ENCODE data around the gene MESP2. TPM values are rescaled to one million over a fixed set of nuclear protein-coding genes. Genes with fewer than 3 reads are reported as not detected.
A peak's percentile ranks its signal among the peaks of the same experiment; 100 is the strongest.

Gene MESP2
- total and polyA plus RNA-seq, 9 of the 15 experiments (the other 6 are each of a cell fraction or from before 2014, with no cell fraction given): 0.08 to 0.82 (median 0.37) TPM

- Histone ChIP-seq H3K4me3 (no peak overlapping the region), H4K20me1 (replicated peaks; ENCODE audit: control insufficient read depth, insufficient read depth, low read length) (peaks cover 2% of the 10 kb centered on the region; the same call in 1 of the 2 replicates), H3K9ac (ENCODE audit: insufficient read depth in 1 of 2, low read depth in 2 of 2, low read length in 2 of 2) (peak overlapping the region in 1 of 2 experiments; percentile 52; a peak in 2 of 4 replicates), H2AFZ (ENCODE audit: low read depth, low read length) (no peak overlapping the region), H3K27ac (ENCODE audit: extremely low read depth, low read depth, low read length) (no peak overlapping the region), H3K79me2 (ENCODE audit: control insufficient read depth, insufficient read depth, low read length) (no peaks in the 10 kb centered on the region), H3K9me3 (replicated peaks; ENCODE audit: control insufficient read depth, insufficient read depth, low read depth, low read length) (no peaks in the 10 kb centered on the region), H3K4me1 (replicated peaks in 1 of 2; ENCODE audit: control insufficient read depth in 2 of 2, insufficient read depth in 2 of 2, low read length in 2 of 2) (peaks cover 0 to 54% of the 10 kb centered on the region in 2 experiments; a peak in 3 of 5 replicates), H3K36me3 (ENCODE audit: control insufficient read depth, insufficient read depth, low read length) (no peaks in the 10 kb centered on the region), H3K9me1 (ENCODE audit: control insufficient read depth, insufficient read depth, low read length) (no peaks in the 10 kb centered on the region), H3K4me2 (ENCODE audit: insufficient read depth, low read length) (no peak overlapping the region), H3K27me3 (ENCODE audit: control insufficient read depth in 2 of 2, insufficient read depth in 2 of 2, low read length in 2 of 2) (no peaks in the 10 kb centered on the region)
- 49% methylated on average over 25 of the region's 29 CpGs for WGBS (ENCODE audit: insufficient coverage, low coverage, missing lambda C conversion rate)
- ATAC-seq (no peak), FAIRE-seq (no peak), DNase-seq (ENCODE audit: extremely low read depth in 1 of 4, low spot score in 3 of 4) (no peak)
- in situ Hi-C loops (cut with MboI) (no loop called here), intact Hi-C loops (cut with micrococcal nuclease) (no loop called here)
- no peak for TF ChIP-seq RERE (CRISPR knock-in tag; IDR thresholded peaks at IDR 0.05; ENCODE audit: borderline replicate concordance)
- TF ChIP-seq CREB1 (IDR thresholded peaks at IDR 0.05): no peak
- 0 out of 2 replicates have a peak, but pooled peaks have one; percentile 26 for TF ChIP-seq CREB1 (CRISPR knock-in tag; IDR thresholded peaks at IDR 0.05)
- CTCF ChIA-PET (ENCODE audit: low intra/inter-chr PET ratio): no interaction called here
- POLR2A ChIA-PET: interaction anchor here (0.7 to 0.9 kb wide), 4 partner anchors 11 to 199 kb away, joined by 3 to 4 read pairs (median 4); no protein-coding TSS in a partner anchor
- BruUV-seq (replicated peaks): no TSS peak
Observed at GRCh38 chr15:89805241-89806209, 29.4 kb downstream of the MESP2 start.
